ENCODE measurements around the gene TNNT3.

- TF ChIP-seq CTCF (IDR thresholded peaks at IDR 0.05) (no peak), POLR2A (IDR thresholded peaks at IDR 0.05) (no peak), POLR2AphosphoS5 (IDR thresholded peaks at IDR 0.05) (no peak), EP300 (IDR thresholded peaks at IDR 0.05) (no peak)
Observed at GRCh38 chr11:1920128-1920908, 815 bp downstream of the TNNT3 start.
